Colonic mucosa (tissue), 4 donors: ENCODE results near the gene WDPCP. TPM values are rescaled to one million over a fixed set of nuclear protein-coding genes. Genes with fewer than 3 reads are reported as not detected.

Experiments used
- DNase-seq: peaks from one replicate; pipeline ENCODE4 v3.0.0-alpha.2; 2020
- H3K27ac ChIP-seq: fragments of 200-600 bp; one replicate; pipeline ENCODE4 v1.8.0; 2021
- H3K27me3 ChIP-seq: fragments of 200-600 bp; one replicate; pipeline ENCODE4 v1.8.0; 2021
- H3K36me3 ChIP-seq: fragments of 200-600 bp; one replicate; pipeline ENCODE4 v1.8.0; 2021
- H3K4me1 ChIP-seq: fragments of 200-600 bp; one replicate; pipeline ENCODE4 v1.8.0; 2021; ENCODE audit warnings: mild to moderate bottlenecking
- H3K4me3 ChIP-seq: fragments of 200-600 bp; one replicate; pipeline ENCODE4 v1.8.0; 2021
- H3K9ac ChIP-seq, 2 donors: one replicate each; pipeline ENCODE4 v1.7.0; 2013; ENCODE audit warnings: control low read depth in 2 of 2, low read depth in 2 of 2, low read length in 2 of 2
- H3K9me3 ChIP-seq: fragments of 200-600 bp; one replicate; pipeline ENCODE4 v1.8.0; 2021
- intact Hi-C: fragments of 100-400 bp; cut with DNase I; formaldehyde crosslinking; loops from one replicate; pipeline ENCODE4 v1.14.1; 2022
- total RNA-seq, 2 donors: library from RNA; stranded (reverse); fragmentation: NEBNext Ultra II Directional in 1 of 2; extraction: Animal tissue kit (Norgen Biotek cat#: 25700) in 1 of 2; gene quantifications; one replicate each; pipeline ENCODE4 v1.2.1, GENCODE V29; 2021
- TF ChIP-seq, protein P1 (sequence below): fragments of 200-600 bp; IDR thresholded peaks from one replicate; pipeline ENCODE4 v1.8.0; 2022; ENCODE audit warnings: antibody characterized with exemption, mild to moderate bottlenecking
- donor health status: healthy.
- donor health status: DM: no; HTN: no; CAD: no.
- donor health status: DM: no; HTN: no; CAD: no.

The WDPCP gene
- total RNA-seq, 2 donors from 2014 or later: 3.4 to 4.5 TPM

DNA sequence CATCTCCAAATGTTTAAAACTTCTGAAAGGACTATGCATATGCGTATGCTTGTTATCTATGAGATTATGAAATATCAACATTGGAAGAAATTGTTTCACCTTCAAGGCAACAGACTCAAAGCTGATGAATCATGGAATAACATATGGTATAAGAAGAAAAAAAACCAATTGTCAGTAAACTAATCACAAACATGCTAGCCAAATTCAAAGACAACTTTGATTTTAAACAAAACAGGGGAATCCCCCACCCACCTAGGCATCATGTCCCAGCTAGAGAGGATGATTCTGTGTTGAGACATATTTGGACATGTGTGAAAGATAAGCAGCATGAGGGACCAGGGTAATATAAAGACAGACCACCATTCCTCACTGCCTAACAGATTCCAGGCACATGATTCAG lies 147.7 kb downstream of the WDPCP start:
- Histone ChIP-seq H3K9ac (no peak overlapping the region), H3K4me3 (no peak overlapping the region), H3K36me3 (no peaks in the 10 kb centered on the region), H3K27me3 (no peaks in the 10 kb centered on the region), H3K9me3 (no peaks in the 10 kb centered on the region), H3K4me1 (no peaks in the 10 kb centered on the region), H3K27ac (no peak overlapping the region)
- intact Hi-C loops: no loop called here
- no peak for DNase-seq
- TF ChIP-seq, protein P1, sequence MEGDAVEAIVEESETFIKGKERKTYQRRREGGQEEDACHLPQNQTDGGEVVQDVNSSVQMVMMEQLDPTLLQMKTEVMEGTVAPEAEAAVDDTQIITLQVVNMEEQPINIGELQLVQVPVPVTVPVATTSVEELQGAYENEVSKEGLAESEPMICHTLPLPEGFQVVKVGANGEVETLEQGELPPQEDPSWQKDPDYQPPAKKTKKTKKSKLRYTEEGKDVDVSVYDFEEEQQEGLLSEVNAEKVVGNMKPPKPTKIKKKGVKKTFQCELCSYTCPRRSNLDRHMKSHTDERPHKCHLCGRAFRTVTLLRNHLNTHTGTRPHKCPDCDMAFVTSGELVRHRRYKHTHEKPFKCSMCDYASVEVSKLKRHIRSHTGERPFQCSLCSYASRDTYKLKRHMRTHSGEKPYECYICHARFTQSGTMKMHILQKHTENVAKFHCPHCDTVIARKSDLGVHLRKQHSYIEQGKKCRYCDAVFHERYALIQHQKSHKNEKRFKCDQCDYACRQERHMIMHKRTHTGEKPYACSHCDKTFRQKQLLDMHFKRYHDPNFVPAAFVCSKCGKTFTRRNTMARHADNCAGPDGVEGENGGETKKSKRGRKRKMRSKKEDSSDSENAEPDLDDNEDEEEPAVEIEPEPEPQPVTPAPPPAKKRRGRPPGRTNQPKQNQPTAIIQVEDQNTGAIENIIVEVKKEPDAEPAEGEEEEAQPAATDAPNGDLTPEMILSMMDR: no peak

DNA sequence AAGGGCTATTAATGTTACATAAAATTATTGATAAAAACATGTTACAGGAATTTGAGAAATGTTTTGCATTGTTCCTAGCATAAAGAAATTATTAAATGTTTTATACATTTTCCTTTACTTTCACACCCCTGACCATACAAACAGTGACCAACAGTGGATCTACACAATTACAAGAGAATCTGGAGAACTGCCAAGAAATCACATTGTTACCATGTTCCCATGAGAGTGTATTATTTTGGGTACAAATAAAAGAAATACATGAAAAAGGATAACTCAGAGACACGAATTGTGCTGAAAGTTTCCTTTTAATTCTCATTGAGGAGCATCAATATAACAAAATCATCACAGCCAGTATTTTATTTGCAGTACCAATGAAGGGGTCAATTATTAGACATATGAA lies 150.1 kb downstream of the WDPCP start:
- DNase-seq: no peak
- TF ChIP-seq, protein P1: no peak
- H3K4me1 ChIP-seq: no peaks in the 10 kb centered on the region
- H3K27me3 ChIP-seq: no peaks in the 10 kb centered on the region
- H3K4me3 ChIP-seq: no peak overlapping the region
- intact Hi-C loops: no loop called here
- no peak overlapping the region for H3K27ac ChIP-seq
- no peaks in the 10 kb centered on the region for H3K36me3 ChIP-seq
- H3K9me3 ChIP-seq: no peaks in the 10 kb centered on the region
- no peak overlapping the region for H3K9ac ChIP-seq

DNA sequence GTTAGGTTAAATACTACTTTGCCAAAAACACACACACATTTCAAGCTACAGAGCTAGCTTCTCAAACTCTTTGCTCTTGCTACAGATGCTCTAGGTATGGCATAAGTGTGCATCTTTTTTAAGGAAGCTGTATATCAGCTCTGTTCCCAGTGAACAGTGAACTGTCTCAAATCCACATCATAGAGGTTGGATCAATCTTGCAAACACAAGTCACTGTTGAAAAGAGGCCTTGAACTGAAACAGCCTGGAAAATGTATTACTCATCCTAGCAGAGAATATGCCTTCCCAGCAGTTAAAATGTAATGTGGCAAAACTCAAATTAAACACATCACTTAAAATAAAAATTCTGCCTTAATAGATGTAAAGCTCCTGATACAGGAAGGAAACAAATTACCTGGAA lies 151.8 kb downstream of the WDPCP start:
- intact Hi-C loops: no loop called here

DNA sequence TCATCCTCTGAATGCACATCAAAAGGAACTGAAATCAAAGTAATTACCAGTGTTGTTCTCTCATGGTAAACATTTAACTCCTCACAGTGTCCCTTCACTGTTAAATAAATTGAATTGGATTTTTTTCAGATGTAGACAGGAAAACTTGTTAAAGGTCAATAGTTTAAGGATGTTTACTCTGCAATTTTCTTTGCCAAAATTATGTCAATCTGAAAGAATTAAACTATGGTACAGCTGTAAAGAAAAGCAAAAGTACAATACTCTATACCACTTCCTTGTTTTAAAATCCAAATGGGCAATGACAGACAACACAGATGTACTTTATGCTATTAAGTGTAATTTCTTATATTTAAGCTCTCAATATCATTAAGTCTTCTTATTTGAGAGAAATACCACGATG lies 153.2 kb downstream of the WDPCP start:
- TF ChIP-seq, protein P1: no peak
- Histone ChIP-seq H3K9ac (no peak overlapping the region), H3K4me1 (no peaks in the 10 kb centered on the region), H3K9me3 (no peaks in the 10 kb centered on the region), H3K4me3 (no peak overlapping the region), H3K27ac (no peak overlapping the region), H3K27me3 (no peaks in the 10 kb centered on the region), H3K36me3 (no peaks in the 10 kb centered on the region)
- DNase-seq: no peak
- intact Hi-C loops: no loop called here

More for the DNA sequence above, 151.8 kb downstream of the WDPCP start:
- Histone ChIP-seq H3K9me3 (no peaks in the 10 kb centered on the region), H3K4me3 (no peak overlapping the region), H3K36me3 (no peaks in the 10 kb centered on the region), H3K27me3 (no peaks in the 10 kb centered on the region), H3K9ac (no peak overlapping the region), H3K4me1 (no peaks in the 10 kb centered on the region), H3K27ac (no peak overlapping the region)
- TF ChIP-seq, protein P1: no peak
- no peak for DNase-seq

GRCh38 chr2:63434024-63435001 lies 154.0 kb downstream of the WDPCP start:
- Histone ChIP-seq H3K27me3 (no peaks in the 10 kb centered on the region), H3K36me3 (no peaks in the 10 kb centered on the region), H3K4me1 (no peaks in the 10 kb centered on the region), H3K4me3 (no peak overlapping the region), H3K9ac (no peak overlapping the region), H3K9me3 (no peaks in the 10 kb centered on the region), H3K27ac (no peak overlapping the region)
- DNase-seq: no peak
- intact Hi-C loops: no loop called here
- TF ChIP-seq, protein P1: no peak
